Measurements from ENCODE around the gene STX1A. TPM values are rescaled to one million over a fixed set of nuclear protein-coding genes. Genes with fewer than 3 reads are reported as not detected.
"Not testable (repeated sequence)": the region's sequence is repeated elsewhere in the genome, so short reads cannot be mapped to it uniquely, and the experiment has no call there.

Gene STX1A
- total RNA-seq, 4 donors from 2014 or later, result 3.9 to 19.4 (median 10.8) TPM

DNA sequence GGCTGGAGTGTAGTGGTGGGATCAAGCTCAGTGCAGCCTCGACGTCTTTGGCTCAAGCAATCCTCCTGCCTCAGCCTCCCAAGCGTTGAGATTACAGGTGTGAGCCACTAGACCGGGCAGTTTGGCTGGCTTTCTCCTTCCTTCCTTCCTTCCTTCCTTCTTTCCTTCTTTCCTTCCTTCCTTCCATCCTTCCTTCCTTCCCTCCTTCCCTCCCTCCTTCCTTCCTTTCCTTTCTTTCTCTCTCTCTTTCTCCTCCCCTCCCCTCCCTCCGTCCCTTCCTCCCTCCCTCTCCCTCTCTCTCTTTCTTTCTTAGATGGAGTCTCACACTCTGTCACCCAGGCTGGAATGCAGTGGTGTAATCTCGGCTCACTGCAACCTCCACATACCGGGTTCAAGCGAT is 59.5 kb downstream of the STX1A start:
- 63 to 68% methylated on average over 8 of the region's 8 CpGs for WGBS, 2 donors
- no peaks in the 10 kb centered on the region for H3K4me1 ChIP-seq

GRCh38 chr7:73655309-73655708 is 64.2 kb downstream of the STX1A start:
- H3K27me3 ChIP-seq, result peaks cover 0 to 19% of the 10 kb centered on the region in 2 donors
- H3K9me3 ChIP-seq; H3K4me1 ChIP-seq; DNase-seq (ENCODE audit: low spot score in 2 of 2); H3K4me3 ChIP-seq; H3K27ac ChIP-seq; H3K36me3 ChIP-seq: not testable (repeated sequence)
- 79 to 84% methylated on average over 4 of the region's 4 CpGs for WGBS, 2 donors

More for the DNA sequence above, 59.5 kb downstream of the STX1A start:
- TF ChIP-seq, protein P1, sequence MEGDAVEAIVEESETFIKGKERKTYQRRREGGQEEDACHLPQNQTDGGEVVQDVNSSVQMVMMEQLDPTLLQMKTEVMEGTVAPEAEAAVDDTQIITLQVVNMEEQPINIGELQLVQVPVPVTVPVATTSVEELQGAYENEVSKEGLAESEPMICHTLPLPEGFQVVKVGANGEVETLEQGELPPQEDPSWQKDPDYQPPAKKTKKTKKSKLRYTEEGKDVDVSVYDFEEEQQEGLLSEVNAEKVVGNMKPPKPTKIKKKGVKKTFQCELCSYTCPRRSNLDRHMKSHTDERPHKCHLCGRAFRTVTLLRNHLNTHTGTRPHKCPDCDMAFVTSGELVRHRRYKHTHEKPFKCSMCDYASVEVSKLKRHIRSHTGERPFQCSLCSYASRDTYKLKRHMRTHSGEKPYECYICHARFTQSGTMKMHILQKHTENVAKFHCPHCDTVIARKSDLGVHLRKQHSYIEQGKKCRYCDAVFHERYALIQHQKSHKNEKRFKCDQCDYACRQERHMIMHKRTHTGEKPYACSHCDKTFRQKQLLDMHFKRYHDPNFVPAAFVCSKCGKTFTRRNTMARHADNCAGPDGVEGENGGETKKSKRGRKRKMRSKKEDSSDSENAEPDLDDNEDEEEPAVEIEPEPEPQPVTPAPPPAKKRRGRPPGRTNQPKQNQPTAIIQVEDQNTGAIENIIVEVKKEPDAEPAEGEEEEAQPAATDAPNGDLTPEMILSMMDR (IDR thresholded peaks at IDR 0.05), result no peak
- TF ChIP-seq POLR2A (IDR thresholded peaks at IDR 0.05), result no peak
- no peak for TF ChIP-seq EP300 (IDR thresholded peaks at IDR 0.05)
- Histone ChIP-seq H3K27me3 (no peaks in the 10 kb centered on the region), H3K36me3 (no peaks in the 10 kb centered on the region), H3K4me3 (no peak overlapping the region), H3K9me3 (peaks cover 0 to 22% (median 0%) of the 10 kb centered on the region in 4 donors), H3K27ac (no peak overlapping the region)
- no peak for DNase-seq (ENCODE audit: low spot score in 2 of 2)

- no peak for DNase-seq (ENCODE audit: low spot score in 2 of 2)
- H3K27me3 ChIP-seq, result peaks cover 0 to 45% of the 10 kb centered on the region in 2 donors
- no peak overlapping the region for H3K27ac ChIP-seq
- H3K4me3 ChIP-seq, result no peak overlapping the region
- H3K4me1 ChIP-seq, result peaks cover 0 to 9% (median 3%) of the 10 kb centered on the region in 4 donors
- no peak for TF ChIP-seq POLR2A (IDR thresholded peaks at IDR 0.05)
- no peak for TF ChIP-seq EP300 (IDR thresholded peaks at IDR 0.05)
- TF ChIP-seq, protein P1 (IDR thresholded peaks at IDR 0.05), result no peak
- H3K36me3 ChIP-seq, result no peaks in the 10 kb centered on the region
- WGBS, 2 donors, result 76 to 79% methylated on average over 11 of the region's 11 CpGs
- H3K9me3 ChIP-seq, result no peaks in the 10 kb centered on the region
These were observed 66.9 kb downstream of the STX1A start for GRCh38 chr7:73652541-73652949.

DNA sequence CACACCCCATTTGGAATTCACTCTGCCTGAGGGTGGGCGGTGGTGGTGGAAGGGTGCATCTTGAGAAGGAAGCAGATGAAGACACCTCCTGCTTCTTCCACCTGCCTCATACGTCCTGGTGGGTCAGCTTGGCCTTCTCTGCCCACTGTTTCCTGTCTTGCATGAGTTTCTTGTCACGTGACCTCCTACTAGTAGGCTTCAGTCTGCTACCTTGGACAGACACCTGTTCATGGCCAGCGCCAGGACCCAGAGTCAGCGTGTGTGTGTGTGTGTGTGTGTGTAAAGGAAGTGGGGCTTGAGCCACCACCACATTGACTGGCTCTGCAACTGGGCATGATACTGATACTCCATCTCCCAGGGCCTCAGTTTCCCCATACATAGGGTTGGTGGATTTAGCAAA is 68.9 kb downstream of the STX1A start:
- 77 to 78% methylated on average over 5 of the region's 5 CpGs for WGBS, 2 donors
- Histone ChIP-seq H3K27me3 (peaks cover 0 to 65% of the 10 kb centered on the region in 2 donors), H3K4me1 (peaks cover 0 to 12% (median 3%) of the 10 kb centered on the region in 4 donors), H3K9me3 (no peaks in the 10 kb centered on the region), H3K4me3 (no peak overlapping the region), H3K36me3 (no peaks in the 10 kb centered on the region), H3K27ac (no peak overlapping the region)
- TF ChIP-seq POLR2A (IDR thresholded peaks at IDR 0.05), result no peak
- TF ChIP-seq, protein P1 (IDR thresholded peaks at IDR 0.05), result no peak
- no peak for TF ChIP-seq EP300 (IDR thresholded peaks at IDR 0.05)
- DNase-seq (ENCODE audit: low spot score in 2 of 2), result no peak

- WGBS, 2 donors, result 46 to 53% methylated on average over 9 of the region's 9 CpGs
- Histone ChIP-seq H3K4me3 (no peak overlapping the region), H3K4me1 (peaks cover 0 to 12% (median 3%) of the 10 kb centered on the region in 4 donors), H3K9me3 (no peaks in the 10 kb centered on the region), H3K27ac (no peak overlapping the region), H3K27me3 (peaks cover 0 to 72% of the 10 kb centered on the region in 2 donors), H3K36me3 (no peaks in the 10 kb centered on the region)
- TF ChIP-seq POLR2A (IDR thresholded peaks at IDR 0.05) (no peak), EP300 (IDR thresholded peaks at IDR 0.05) (no peak)
- TF ChIP-seq, protein P1 (IDR thresholded peaks at IDR 0.05), result no peak
- no peak for DNase-seq (ENCODE audit: low spot score in 2 of 2)
These were observed 69.9 kb downstream of the STX1A start for GRCh38 chr7:73649576-73649975.

Small RNA genes within 50 kb of the gene (small RNA-seq; reads per million reads assigned to genes)
- gene MIR4284 (not detected), gene RN7SL265P (not detected)

Other genes starting within 250 kb of the STX1A start
- 10 to 100 TPM; 53.3 to 70.1 (median 63.6) TPM for gene BAZ1B, start 197.4 kb downstream of the STX1A start, total RNA-seq
- 10 to 100 TPM; 46.1 to 76.2 (median 59.4) TPM for gene BCL7B, start 162.0 kb downstream of the STX1A start, total RNA-seq
- 10 to 100 TPM; 36.6 to 70.8 (median 49.2) TPM for gene TBL2, start 141.1 kb downstream of the STX1A start, total RNA-seq
- 10 to 100 TPM; 16.2 to 83.5 (median 59.6) TPM for gene MLXIPL, start 95.1 kb downstream of the STX1A start, total RNA-seq
- 1 to 10 TPM; 1.1 to 4.2 (median 3.4) TPM for gene VPS37D, start 51.8 kb downstream of the STX1A start, total RNA-seq
- gene DNAJC30, start 36.2 kb downstream of the STX1A start, total RNA-seq, result 1 to 10 TPM; 2.7 to 8.4 (median 6.3) TPM
- 10 to 100 TPM; 22.5 to 50.6 (median 39.3) TPM for gene BUD23, start 36.1 kb downstream of the STX1A start, total RNA-seq
- 10 to 100 TPM in 2 of 4 donors, 1 to 10 TPM in 2; 7.5 to 19.2 (median 10.9) TPM for gene ABHD11, start 19.1 kb upstream of the STX1A start, total RNA-seq
- gene CLDN3, start 50.6 kb upstream of the STX1A start, total RNA-seq, result not detected
- gene CLDN4, start 111.3 kb upstream of the STX1A start, total RNA-seq, result 1 to 10 TPM in 1 of 4 donors, under 1 TPM in 2, not detected in 1; 0.42 to 2.0 (median 0.66) TPM
- 1 to 10 TPM in 3 of 4 donors, not detected in 1; 3.6 to 9.2 (median 9.0) TPM for gene METTL27, start 122.8 kb upstream of the STX1A start, total RNA-seq
- not detected for gene TMEM270, start 141.5 kb upstream of the STX1A start, total RNA-seq

Data from tibial nerve (tissue), 4 donors.